ENCODE results near the gene LIMK2.

GRCh38 chr22:31284281-31285155 lies 72.4 kb downstream of the LIMK2 start:
- TF ChIP-seq CTCF (conservative IDR thresholded peaks at IDR 0.05) (no peak), ZFX (IDR thresholded peaks at IDR 0.05) (no peak)

All from C4-2B (cell line).